ENCODE data around the gene GGTLC1.

DNA sequence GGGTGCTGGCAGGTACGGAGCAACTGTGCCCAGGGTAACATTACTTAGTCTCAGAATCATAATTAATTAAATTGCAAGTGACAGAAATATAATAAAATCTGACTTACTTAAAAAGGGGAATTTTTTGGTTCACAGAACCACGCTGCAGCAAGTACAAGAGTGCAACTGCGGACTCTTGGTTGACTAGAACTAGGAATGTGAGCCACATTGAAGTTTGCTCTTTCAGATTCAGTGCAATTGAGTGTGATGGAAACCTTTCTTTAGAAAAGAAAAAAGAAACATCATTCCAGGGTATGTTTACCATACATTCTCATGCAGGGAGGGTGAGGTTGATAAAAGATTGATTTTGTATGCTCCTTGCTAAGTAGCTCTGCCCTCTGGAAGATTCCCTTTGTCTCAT lies 45.0 kb upstream of the GGTLC1 start:
- TF ChIP-seq, protein P1, sequence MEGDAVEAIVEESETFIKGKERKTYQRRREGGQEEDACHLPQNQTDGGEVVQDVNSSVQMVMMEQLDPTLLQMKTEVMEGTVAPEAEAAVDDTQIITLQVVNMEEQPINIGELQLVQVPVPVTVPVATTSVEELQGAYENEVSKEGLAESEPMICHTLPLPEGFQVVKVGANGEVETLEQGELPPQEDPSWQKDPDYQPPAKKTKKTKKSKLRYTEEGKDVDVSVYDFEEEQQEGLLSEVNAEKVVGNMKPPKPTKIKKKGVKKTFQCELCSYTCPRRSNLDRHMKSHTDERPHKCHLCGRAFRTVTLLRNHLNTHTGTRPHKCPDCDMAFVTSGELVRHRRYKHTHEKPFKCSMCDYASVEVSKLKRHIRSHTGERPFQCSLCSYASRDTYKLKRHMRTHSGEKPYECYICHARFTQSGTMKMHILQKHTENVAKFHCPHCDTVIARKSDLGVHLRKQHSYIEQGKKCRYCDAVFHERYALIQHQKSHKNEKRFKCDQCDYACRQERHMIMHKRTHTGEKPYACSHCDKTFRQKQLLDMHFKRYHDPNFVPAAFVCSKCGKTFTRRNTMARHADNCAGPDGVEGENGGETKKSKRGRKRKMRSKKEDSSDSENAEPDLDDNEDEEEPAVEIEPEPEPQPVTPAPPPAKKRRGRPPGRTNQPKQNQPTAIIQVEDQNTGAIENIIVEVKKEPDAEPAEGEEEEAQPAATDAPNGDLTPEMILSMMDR (IDR thresholded peaks at IDR 0.05; ENCODE audit: low read length) = no peak
- no peak for TF ChIP-seq EZH2 (optimal IDR thresholded peaks at IDR 0.05; ENCODE audit: low read depth, low read length)

Measured in MM.1S (cell line).